ENCODE data around the gene FOCAD. TPM values are rescaled to one million over a fixed set of nuclear protein-coding genes. Genes with fewer than 3 reads are reported as not detected.

FOCAD gene
- total and polyA plus RNA-seq, 2 of the 8 experiments (the other 6 are each of a cell fraction or from before 2014, with no cell fraction given) = 22.0 to 38.4 TPM

DNA sequence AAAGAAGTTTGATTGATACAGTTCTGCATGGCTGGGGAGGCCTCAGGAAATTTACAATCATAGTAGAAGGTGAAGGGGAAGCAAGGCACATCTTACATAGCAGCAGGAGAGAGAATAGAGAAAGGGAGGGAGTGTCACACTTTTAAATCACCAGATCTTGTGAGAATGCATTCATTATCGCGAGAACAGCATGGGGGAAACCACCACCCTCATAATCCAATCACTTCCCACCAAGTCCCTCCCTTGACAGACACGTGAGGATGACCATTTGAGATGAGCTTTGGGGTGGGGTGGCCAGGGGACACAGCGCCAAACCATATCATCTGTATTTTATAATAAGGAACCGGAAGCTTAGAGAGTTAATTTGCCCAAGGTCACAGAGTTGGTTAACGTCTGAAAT is 13.7 kb upstream of the FOCAD start:
- ChIA-PET POLR2A (ENCODE audit: partially characterized antibody) (interaction anchor here (1.0 to 3.2 kb wide), 3 partner anchors 11 to 73 kb away, joined by 3 to 22 read pairs (median 15); partner anchors contain the start of gene FOCAD), CTCF (ENCODE audit: partially characterized antibody) (interaction anchor here (0.6 to 1.7 kb wide), 2 partner anchors 9 to 119 kb away, joined by 3 to 4 read pairs; no protein-coding TSS in a partner anchor)
- Histone ChIP-seq H3K14ac (ENCODE audit: insufficient read length) (no peak overlapping the region), H4K91ac (replicated peaks; ENCODE audit: insufficient read length, low read length) (no peak overlapping the region), H3K79me2 (ENCODE audit: control insufficient read depth in 1 of 2, insufficient read depth in 2 of 2, low read length in 2 of 2) (peaks cover 3 to 44% of the 10 kb centered on the region in 2 experiments; a peak in 3 of 4 replicates), H3K18ac (ENCODE audit: extremely low read depth, low read length) (no peak overlapping the region), H3K9ac (replicated peaks in 1 of 4; ENCODE audit: extremely low read depth in 1 of 4, low read depth in 3 of 4, low read length in 3 of 4) (no peak overlapping the region), H3K4me1 (replicated peaks in 1 of 4; ENCODE audit: control insufficient read depth in 3 of 4, insufficient read depth in 4 of 4, low read length in 3 of 4) (peaks cover 0 to 2% (median 0%) of the 10 kb centered on the region in 4 experiments; a peak in 1 of 7 replicates), H4K5ac (ENCODE audit: insufficient read length, low read depth, low read length) (no peak overlapping the region), H2BK15ac (ENCODE audit: low read length) (no peak overlapping the region), H3K36me3 (ENCODE audit: control insufficient read depth in 2 of 4, insufficient read depth in 4 of 4, low read length in 3 of 4) (no peaks in the 10 kb centered on the region; a peak in 1 of 8 replicates), H3K23me2 (ENCODE audit: low read depth, low read length) (no peaks in the 10 kb centered on the region; the same call in 1 of the 2 replicates), H3K4me2 (ENCODE audit: insufficient read depth in 1 of 2, low read depth in 2 of 2, low read length in 2 of 2) (no peak overlapping the region), H2AK5ac (ENCODE audit: low read depth, low read length) (no peak overlapping the region), H3K79me1 (ENCODE audit: low read depth, low read length) (no peaks in the 10 kb centered on the region; the same call in 1 of the 2 replicates), H3K4ac (replicated peaks; ENCODE audit: insufficient read length, low read depth, low read length) (no peak overlapping the region), H3K27ac (ENCODE audit: low read depth, low read length) (no peak overlapping the region), H3K27me3 (replicated peaks in 1 of 4; ENCODE audit: control insufficient read depth in 3 of 4, extremely low read depth in 1 of 4, insufficient read depth in 3 of 4, low read length in 3 of 4) (no peaks in the 10 kb centered on the region), H3K9me3 (ENCODE audit: insufficient read depth in 2 of 2, low read depth in 1 of 2, low read length in 1 of 2) (no peaks in the 10 kb centered on the region), H3K4me3 (ENCODE audit: extremely low read depth in 1 of 4, insufficient read depth in 2 of 4, low read depth in 3 of 4, low read length in 4 of 4) (no peak overlapping the region), H2BK5ac (ENCODE audit: low read depth, low read length) (no peak overlapping the region), H4K8ac (ENCODE audit: extremely low read depth, insufficient read depth, low read length) (no peak overlapping the region), H2BK12ac (ENCODE audit: low read depth, low read length) (no peak overlapping the region), H2BK120ac (replicated peaks; ENCODE audit: low read depth, low read length) (no peak overlapping the region), H3K56ac (replicated peaks; ENCODE audit: insufficient read length, low read depth, low read length) (no peak overlapping the region), H4K20me1 (replicated peaks in 1 of 2; ENCODE audit: control insufficient read depth in 1 of 2, insufficient read depth in 2 of 2, low read length in 2 of 2) (no peaks in the 10 kb centered on the region), H2BK20ac (ENCODE audit: low read length) (no peak overlapping the region), H3K23ac (ENCODE audit: insufficient read length) (no peak overlapping the region), H2AFZ (ENCODE audit: low read length) (no peak overlapping the region)
- 59% methylated on average over 6 of the region's 6 CpGs; no CpG with 5 or more reads in 1 of the 2 experiments for WGBS, 2 experiments (ENCODE audit: extremely low coverage in 1 of 2, insufficient coverage in 1 of 2, insufficient read length in 1 of 2, insufficient replicate concordance in 2 of 2, low coverage in 1 of 2, low lambda C conversion rate in 2 of 2, missing lambda C conversion rate in 1 of 2)
- DNase-seq (ENCODE audit: low read depth in 1 of 2, low spot score in 2 of 2) (no peak), FAIRE-seq (no peak)
- no peak for TF ChIP-seq RBBP5 (IDR thresholded peaks at IDR 0.05; ENCODE audit: borderline replicate concordance, low read depth, low read length)
- no peak for TF ChIP-seq POLR2A (IDR thresholded peaks at IDR 0.05; ENCODE audit: control extremely low read depth in 1 of 2, low read depth in 2 of 2, low read length in 2 of 2)
- TF ChIP-seq TEAD4 (IDR thresholded peaks at IDR 0.05; ENCODE audit: low read depth, low read length) = no peak
- no peak for TF ChIP-seq ATF2 (IDR thresholded peaks at IDR 0.05; ENCODE audit: low read length)
- TF ChIP-seq CHD1 (IDR thresholded peaks at IDR 0.05; ENCODE audit: low read depth, low read length) = no peak
- TF ChIP-seq HDAC6 (IDR thresholded peaks at IDR 0.05; ENCODE audit: low read depth, low read length) = no peak
- TF ChIP-seq KDM5A (IDR thresholded peaks at IDR 0.05; ENCODE audit: low read length) = no peak
- no peak for TF ChIP-seq CEBPB (IDR thresholded peaks at IDR 0.05; ENCODE audit: low read depth, low read length)
- TF ChIP-seq BRCA1 (IDR thresholded peaks at IDR 0.05; ENCODE audit: low read depth, low read length) = no peak
- TF ChIP-seq KDM1A (IDR thresholded peaks at IDR 0.05; ENCODE audit: borderline replicate concordance, low read length) = no peak
- TF ChIP-seq CREB1 (IDR thresholded peaks at IDR 0.05) = no peak
- no peak for TF ChIP-seq EP300 (IDR thresholded peaks at IDR 0.05; ENCODE audit: borderline replicate concordance in 1 of 2, low read depth in 2 of 2, low read length in 2 of 2)
- TF ChIP-seq TAF1 (IDR thresholded peaks at IDR 0.05; ENCODE audit: low read depth, low read length) = no peak
- no peak for TF ChIP-seq SP1 (IDR thresholded peaks at IDR 0.05; ENCODE audit: low read depth, low read length)

Data from H1 (cell line).